ENCODE measurements around the gene NAXE.

Gene NAXE

GRCh38 chr1:156553860-156554485, 37.6 kb upstream of the NAXE start:
- H3K4me3 ChIP-seq (ENCODE audit: low read depth, low read length): no peak overlapping the region
- TF ChIP-seq CTCF (IDR thresholded peaks at IDR 0.05; ENCODE audit: borderline replicate concordance, insufficient read depth, low read depth, low read length): no peak

DNA sequence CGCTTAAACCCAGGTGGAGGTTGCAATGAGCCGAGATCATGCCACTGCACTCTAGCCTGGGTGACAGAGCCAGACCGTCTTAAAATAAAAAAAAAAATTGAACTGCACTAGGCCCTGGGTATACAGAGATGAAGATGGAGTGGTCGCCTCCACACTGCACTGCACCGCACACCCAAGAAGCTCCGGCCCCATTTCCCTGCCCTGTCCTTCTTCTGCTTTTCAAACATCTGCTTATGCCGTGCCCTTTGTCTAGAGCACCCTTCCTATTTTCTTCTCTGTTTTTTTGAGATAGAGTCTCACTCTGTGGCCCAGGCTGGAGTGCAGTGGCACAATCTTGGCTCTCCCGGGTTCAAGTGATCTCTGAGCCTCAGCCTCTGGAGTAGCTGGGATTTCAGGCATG, 36.6 kb upstream of the NAXE start:
- TF ChIP-seq CTCF (IDR thresholded peaks at IDR 0.05; ENCODE audit: borderline replicate concordance, insufficient read depth, low read depth, low read length): no peak

DNA sequence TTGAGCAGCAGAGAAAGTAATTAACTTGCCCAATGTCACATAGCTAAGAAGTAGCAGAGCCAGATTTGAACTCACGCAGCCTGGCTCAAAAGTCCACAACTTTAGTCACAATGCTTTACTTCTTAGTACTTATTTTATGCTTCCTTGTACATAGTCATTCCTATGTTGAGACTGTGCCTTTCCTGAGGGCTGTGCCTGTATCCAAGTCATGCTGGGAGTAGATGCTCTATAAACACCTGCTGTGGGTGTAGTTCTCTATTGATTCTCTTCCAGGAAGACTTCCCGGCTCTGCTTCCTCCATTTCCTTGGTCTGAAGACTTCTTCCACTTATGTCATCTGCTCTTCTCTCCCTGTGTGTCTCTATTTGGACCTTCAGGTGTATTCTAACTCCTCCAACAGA, 35.9 kb upstream of the NAXE start:
- H3K4me3 ChIP-seq (ENCODE audit: low read depth, low read length): no peak overlapping the region
- TF ChIP-seq CTCF (IDR thresholded peaks at IDR 0.05; ENCODE audit: borderline replicate concordance, insufficient read depth, low read depth, low read length): no peak

More for the DNA sequence above, 36.6 kb upstream of the NAXE start:
- no peak overlapping the region for H3K4me3 ChIP-seq (ENCODE audit: low read depth, low read length)

- H3K4me3 ChIP-seq (ENCODE audit: low read depth, low read length): no peak overlapping the region
- TF ChIP-seq CTCF (IDR thresholded peaks at IDR 0.05; ENCODE audit: borderline replicate concordance, insufficient read depth, low read depth, low read length): no peak
These were observed 35.2 kb upstream of the NAXE start for GRCh38 chr1:156556354-156556753.

DNA sequence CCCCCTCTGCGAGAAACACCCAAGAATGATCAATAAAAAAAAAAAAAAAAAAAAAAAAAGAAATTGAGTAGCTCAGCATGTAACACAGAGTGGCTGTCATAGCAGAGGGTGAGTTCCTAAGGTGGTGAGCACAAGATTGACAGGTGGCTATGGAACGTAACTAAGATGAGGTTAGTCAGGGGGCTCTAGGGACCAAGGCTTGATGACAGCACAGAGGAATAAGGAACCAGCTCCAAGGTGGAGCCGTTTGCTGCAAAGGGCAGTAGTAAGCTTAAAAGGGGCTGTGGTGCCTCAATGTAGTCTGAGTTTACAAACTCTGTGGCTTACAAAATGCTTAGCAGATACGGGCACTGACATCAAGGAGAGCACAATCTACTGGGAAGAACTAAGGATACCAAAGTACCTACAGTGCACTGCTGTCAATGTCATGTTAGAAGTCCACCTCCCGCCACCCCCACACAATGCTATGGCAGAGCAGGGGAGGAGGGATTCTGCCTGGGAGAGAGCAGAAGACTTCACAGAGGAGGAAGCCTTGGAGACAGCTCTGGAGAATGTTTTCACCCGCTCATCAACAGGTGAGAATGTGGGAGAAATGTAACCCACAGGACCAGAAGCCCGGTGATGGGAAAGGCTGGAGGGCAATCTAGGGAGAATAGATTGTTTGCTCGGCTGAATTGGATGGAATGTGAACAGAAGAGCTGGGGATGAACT, 32.3 kb upstream of the NAXE start:
- no peak overlapping the region for H3K4me3 ChIP-seq (ENCODE audit: low read depth, low read length)
- no peak for TF ChIP-seq CTCF (IDR thresholded peaks at IDR 0.05; ENCODE audit: borderline replicate concordance, insufficient read depth, low read depth, low read length)

DNA sequence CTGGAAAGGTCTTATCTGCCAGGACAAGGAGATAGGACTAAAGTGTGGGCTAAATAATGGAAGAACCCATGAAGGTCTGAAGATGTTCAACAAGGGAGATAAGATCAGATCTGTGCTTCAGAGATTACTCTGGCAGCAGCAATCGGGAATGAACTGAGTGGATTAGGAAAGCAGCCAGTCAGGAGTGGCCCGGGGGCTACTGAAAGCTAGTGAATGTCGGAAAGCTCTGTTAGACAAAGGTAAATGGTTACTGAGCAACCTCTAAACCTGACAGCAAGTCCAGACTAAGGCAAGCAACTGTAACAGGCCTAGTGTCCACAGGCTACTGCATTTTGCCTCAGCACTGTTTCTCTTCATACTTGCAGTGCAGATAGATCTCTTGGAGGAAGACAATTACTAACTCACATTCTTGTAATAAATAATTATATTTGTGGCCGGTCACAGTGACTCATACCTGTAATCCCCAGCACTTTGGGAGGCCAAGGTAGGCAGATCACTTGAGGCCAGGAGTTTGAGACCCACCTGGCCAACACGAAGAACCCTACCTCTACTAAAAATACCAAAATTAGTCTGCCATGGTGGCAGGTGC, 31.7 kb upstream of the NAXE start:
- no peak for TF ChIP-seq CTCF (IDR thresholded peaks at IDR 0.05; ENCODE audit: borderline replicate concordance, insufficient read depth, low read depth, low read length)
- H3K4me3 ChIP-seq (ENCODE audit: low read depth, low read length): no peak overlapping the region

Data from GM12875 (cell line).